GM18951 (cell line): ENCODE measurements around the gene MBD4.

Source experiments
- POLR2A ChIP-seq: IDR thresholded peaks from 4 replicates; pipeline ENCODE4 v1.6.1; 2011; ENCODE audit warnings: mild to moderate bottlenecking; ENCODE audit not compliant: insufficient read length, insufficient read depth; ENCODE audit errors: extremely low read depth
- in situ Hi-C: fragments of 300-500 bp; cut with MboI; formaldehyde crosslinking; loops from one replicate; pipeline ENCODE4 v1.12.0; 2022; ENCODE audit warnings: low sequenced_read_pairs, mixed read lengths, inconsistent platforms; ENCODE audit not compliant: unreplicated experiment

The MBD4 gene

GRCh38 chr3:129460155-129460554, 20.4 kb upstream of the MBD4 start:
- in situ Hi-C loops = no loop called here
- TF ChIP-seq POLR2A = no peak

DNA sequence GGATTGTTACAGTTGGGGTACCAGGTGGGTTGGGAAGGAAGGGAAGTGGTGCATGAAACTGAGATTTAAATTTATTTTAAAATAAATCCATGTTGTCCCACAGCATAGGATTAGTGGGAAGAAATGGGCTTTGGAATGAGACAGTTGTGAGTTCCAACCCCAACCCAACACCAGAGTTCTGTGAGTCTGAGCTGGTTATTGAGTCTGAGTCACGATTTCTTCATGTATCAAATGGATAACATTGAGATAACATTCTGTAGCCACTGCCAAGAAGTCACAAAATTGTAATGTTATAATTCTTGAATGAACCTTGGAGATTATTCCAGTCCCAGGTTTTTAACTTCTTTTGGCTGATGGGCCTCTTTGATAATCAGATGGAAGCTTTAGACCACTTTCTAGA, 14.0 kb upstream of the MBD4 start:
- no peak for TF ChIP-seq POLR2A
- in situ Hi-C loops = no loop called here

DNA sequence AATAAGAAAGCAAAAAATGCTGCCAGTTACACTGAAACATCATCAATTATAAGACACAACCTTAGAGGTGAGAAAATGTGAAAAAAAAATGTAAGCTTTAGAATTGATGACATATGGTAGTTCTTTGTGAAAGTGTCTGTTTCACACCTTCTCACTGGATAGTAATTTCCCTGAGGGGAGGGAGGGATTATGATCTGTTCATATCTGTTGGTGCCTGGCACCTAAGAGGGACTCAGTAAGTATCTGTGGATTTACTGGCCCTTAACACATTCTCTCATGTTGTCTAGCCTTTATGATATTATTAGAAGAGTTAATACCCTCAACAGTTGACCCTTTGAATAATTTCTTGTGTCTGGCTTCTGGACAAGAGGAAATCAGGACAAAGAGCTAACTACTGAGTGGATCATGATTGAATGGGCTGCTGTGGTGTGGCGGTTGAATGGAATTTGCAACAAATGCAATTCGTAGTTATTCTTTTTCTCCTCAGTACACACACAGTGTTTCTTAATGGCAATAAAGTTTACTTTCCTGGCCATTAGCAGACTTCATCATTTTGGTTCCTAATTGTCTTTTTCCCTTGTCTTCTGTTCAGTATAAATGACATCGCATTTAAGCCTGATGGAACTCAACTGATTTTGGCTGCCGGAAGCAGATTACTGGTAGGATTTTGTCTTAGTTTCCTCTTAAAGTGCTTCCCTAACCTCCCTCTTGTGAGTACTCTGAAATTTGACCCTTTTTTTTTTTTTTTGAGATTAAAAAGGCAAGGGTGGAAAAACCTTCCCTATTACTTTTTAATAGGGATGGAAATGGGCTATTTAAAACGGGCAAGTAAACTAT, 9.7 kb upstream of the MBD4 start:
- TF ChIP-seq POLR2A = no peak
- in situ Hi-C loops = no loop called here

GRCh38 chr3:129448186-129448895, 8.6 kb upstream of the MBD4 start:
- TF ChIP-seq POLR2A = no peak
- in situ Hi-C loops = no loop called here

DNA sequence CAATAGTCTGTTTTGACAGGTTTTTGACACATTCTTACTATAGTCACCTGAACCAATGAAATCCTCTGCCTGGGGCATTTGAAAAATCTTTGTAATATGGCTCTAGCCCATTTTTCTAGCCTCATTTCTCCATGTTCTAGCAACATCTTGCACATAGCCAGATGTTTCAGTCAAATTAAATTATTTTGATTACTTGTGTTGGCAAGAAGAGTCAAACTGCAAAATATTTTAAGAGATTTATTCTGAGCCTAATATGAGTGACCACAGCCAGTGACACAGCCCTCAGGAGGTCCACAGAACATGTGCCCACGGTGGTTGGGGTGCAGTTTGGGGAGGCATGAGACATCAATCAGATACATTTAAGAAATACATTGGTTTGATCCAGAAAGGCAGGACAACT, 7.2 kb upstream of the MBD4 start:
- TF ChIP-seq POLR2A = no peak

GRCh38 chr3:129445471-129445870, 5.7 kb upstream of the MBD4 start:
- in situ Hi-C loops = no loop called here
- TF ChIP-seq POLR2A = no peak

More for the DNA sequence above, 7.2 kb upstream of the MBD4 start:
- in situ Hi-C loops = no loop called here

DNA sequence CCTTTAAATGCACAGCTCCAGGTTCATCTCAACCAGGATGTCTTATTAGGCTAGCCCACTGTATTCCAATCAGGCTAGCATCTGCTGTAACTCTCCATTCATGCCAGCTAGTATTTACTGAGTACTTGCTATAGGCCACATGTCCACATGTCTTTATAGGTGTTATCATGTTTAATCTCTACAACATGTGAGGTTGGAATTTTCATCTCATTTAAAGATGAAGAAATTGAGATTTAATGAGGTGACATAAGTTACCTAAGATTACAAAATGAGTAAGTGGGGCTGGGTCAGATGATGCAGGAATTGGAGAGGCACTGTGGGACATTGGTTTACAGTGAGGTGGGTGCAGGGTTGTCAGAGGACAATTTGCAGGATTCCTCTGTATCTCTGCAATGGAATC, 3.2 kb upstream of the MBD4 start:
- no peak for TF ChIP-seq POLR2A
- in situ Hi-C loops = no loop called here

GRCh38 chr3:129442486-129442885, 2.7 kb upstream of the MBD4 start:
- TF ChIP-seq POLR2A = no peak
- in situ Hi-C loops = no loop called here

DNA sequence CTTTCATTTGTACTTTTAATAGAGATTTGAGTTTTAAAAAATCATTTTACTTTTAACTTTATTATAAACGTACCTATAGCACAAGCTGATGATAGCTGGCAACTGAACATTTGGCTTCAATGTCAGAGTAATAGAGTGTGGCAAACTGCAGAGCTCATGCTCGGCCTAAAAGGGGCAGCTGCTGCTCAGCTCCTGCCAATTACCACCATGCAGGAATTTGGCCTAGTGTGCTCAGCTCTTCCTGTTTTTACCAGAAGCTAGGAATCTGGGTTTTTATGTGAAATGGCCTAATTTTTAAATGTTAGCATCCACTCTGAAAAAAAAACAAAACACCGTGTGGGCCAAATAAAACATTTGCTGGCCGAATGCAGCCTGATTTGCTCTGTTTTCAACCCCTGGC, 2.0 kb upstream of the MBD4 start:
- in situ Hi-C loops = no loop called here
- no peak for TF ChIP-seq POLR2A

- TF ChIP-seq POLR2A = no peak
- in situ Hi-C loops = no loop called here
Observed at GRCh38 chr3:129441215-129441614, 1.5 kb upstream of the MBD4 start.

- in situ Hi-C loops = no loop called here
- TF ChIP-seq POLR2A = no peak
Observed at GRCh38 chr3:129440618-129441190, 956 bp upstream of the MBD4 start.

DNA sequence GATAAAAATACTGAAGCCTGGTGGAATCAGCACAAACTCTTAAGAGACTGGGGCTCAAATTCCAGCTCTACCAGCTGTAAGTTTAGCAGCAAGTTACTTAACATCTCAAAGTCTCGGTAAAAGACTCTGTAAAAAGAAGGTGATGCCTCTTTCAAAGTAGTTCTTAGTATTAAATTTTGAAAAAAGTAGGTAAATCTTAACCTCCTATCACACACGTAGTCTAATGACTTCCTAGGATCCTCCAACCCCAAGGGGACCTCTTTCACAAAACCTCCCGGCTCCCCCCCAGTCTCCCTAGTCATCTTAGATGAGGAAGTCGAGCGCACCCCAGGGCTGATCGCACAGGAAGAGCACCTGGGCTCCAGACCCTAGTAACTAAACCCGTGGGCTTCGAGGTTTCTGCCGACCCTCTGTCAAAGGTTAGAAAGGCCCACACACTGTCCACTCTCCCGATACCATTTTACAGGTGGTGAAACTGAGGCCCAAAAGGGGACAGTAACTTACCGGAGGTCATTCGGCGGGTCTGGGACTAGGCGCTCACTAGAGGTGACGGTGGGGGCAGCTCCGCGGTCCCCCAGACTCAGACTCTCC, 427 bp downstream of the MBD4 start:
- in situ Hi-C loops = no loop called here
- no peak for TF ChIP-seq POLR2A

DNA sequence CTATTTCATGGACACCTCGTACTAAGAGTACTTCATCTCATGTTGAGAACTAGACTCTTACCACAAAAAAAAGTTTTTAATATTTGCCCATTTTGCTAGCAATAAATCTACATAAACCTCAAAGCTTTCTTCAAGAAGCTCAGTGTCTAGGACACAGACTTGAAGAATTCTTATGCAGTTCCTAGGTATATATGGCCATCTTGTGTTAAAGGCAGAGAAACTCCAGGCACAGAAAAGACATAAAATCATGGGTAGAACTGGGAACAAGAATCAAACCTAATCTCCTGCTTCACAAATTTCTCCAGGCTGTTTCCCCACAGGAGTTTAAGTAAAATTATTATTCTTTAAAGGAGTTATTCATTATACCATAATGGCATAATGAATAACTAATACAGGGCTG, 4.4 kb downstream of the MBD4 start:
- no peak for TF ChIP-seq POLR2A
- in situ Hi-C loops = no loop called here
